Activated naive CD4-positive, alpha-beta T cell treated with anti-CD3 and anti-CD28 coated beads, Interleukin-2, amount 50 U/mL, for 24 hours (primary cell): Measurements from ENCODE around the gene TRIM41.

ENCODE experiments used
- H3K27ac Mint-ChIP-seq: one replicate; pipeline ENCODE4 v1.8.0; 2021; ENCODE audit warnings: mild to moderate bottlenecking, mixed read lengths
- H3K27me3 Mint-ChIP-seq: one replicate; pipeline ENCODE4 v1.8.0; 2021; ENCODE audit warnings: mixed read lengths
- H3K36me3 Mint-ChIP-seq: one replicate; pipeline ENCODE4 v1.8.0; 2021; ENCODE audit warnings: mixed read lengths
- H3K4me1 Mint-ChIP-seq: one replicate; pipeline ENCODE4 v1.8.0; 2021; ENCODE audit warnings: mixed read lengths
- H3K4me3 Mint-ChIP-seq: one replicate; pipeline ENCODE4 v1.8.0; 2021; ENCODE audit warnings: mild to moderate bottlenecking, mixed read lengths
- H3K9me3 Mint-ChIP-seq: one replicate; pipeline ENCODE4 v1.8.0; 2021; ENCODE audit warnings: mixed read lengths

The TRIM41 gene

DNA sequence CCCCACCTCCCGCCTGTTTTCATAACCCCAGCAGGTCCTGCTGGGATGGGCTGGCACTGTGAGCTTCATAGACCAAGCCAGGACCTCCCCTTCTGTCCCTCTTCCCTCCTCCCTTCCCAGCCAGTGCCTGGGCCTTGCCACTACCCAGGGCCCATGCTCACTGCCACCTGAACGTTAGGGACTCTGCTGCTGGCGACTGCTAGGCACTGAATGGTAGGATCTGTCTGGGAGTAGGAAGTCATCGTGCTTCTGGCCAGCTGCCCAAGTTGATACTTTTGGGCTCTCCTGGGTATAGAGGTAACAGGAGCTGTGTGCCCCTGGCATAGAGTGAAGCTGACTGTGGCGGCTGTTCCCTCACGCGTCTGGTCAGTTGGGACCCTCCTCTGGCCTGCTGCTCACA, 8.4 kb downstream of the TRIM41 start:
- peaks cover 24% of the 10 kb centered on the region for H3K4me1 Mint-ChIP-seq
- H3K4me3 Mint-ChIP-seq, result no peak overlapping the region
- H3K27me3 Mint-ChIP-seq, result no peaks in the 10 kb centered on the region
- no peaks in the 10 kb centered on the region for H3K9me3 Mint-ChIP-seq
- peaks cover 8% of the 10 kb centered on the region for H3K36me3 Mint-ChIP-seq
- H3K27ac Mint-ChIP-seq, result peak overlapping the region; percentile 84

DNA sequence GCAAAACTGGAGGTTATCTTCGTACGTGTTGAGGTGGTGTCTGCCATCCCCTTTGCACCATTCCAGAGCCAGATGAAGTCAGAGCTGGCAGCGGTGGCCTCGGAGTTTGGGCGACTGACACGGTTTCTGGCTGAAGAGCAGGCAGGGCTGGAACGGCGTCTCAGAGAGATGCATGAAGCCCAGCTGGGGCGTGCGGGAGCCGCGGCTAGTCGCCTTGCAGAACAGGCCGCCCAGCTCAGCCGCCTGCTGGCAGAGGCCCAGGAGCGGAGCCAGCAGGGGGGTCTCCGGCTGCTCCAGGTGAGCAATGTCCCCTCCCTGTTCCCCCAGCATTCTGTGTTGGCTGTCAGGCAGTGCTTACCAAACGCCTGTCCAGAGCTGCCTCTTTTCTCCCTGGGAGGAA, 9.5 kb downstream of the TRIM41 start:
- H3K27me3 Mint-ChIP-seq, result no peaks in the 10 kb centered on the region
- H3K27ac Mint-ChIP-seq, result no peak overlapping the region
- peaks cover 21% of the 10 kb centered on the region for H3K4me1 Mint-ChIP-seq
- H3K9me3 Mint-ChIP-seq, result no peaks in the 10 kb centered on the region
- H3K36me3 Mint-ChIP-seq, result peaks cover 15% of the 10 kb centered on the region
- H3K4me3 Mint-ChIP-seq, result no peak overlapping the region

GRCh38 chr5:181233088-181233800, 10.2 kb downstream of the TRIM41 start:
- Mint-ChIP-seq H3K9me3 (no peaks in the 10 kb centered on the region), H3K27ac (peak overlapping the region; percentile 37), H3K4me1 (peaks cover 26% of the 10 kb centered on the region), H3K4me3 (no peak overlapping the region), H3K27me3 (no peaks in the 10 kb centered on the region), H3K36me3 (peaks cover 20% of the 10 kb centered on the region)

DNA sequence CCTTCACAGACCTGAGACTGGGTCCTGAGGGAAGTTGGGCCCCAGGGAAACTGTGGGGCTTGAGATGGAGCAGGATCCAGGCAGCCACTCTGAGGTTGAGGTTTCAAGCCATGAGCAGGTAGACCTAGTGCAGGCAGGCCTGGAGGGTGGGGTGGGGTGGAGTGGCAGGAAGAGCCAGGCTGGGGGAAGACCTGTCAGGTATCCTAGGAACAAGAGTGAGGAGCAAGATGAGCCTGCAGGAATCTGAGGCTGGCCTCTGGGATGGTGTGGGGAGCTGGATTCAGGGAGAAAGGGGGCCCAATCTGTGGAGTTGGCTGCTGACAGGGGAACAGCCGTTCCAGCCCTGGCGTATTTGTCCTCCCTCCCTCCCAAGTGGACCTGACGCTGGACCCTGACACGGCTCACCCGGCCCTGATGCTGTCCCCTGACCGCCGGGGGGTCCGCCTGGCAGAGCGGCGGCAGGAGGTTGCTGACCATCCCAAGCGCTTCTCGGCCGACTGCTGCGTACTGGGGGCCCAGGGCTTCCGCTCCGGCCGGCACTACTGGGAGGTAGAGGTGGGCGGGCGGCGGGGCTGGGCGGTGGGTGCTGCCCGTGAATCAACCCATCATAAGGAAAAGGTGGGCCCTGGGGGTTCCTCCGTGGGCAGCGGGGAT, 10.8 kb downstream of the TRIM41 start:
- H3K4me3 Mint-ChIP-seq, result no peak overlapping the region
- H3K4me1 Mint-ChIP-seq, result peaks cover 31% of the 10 kb centered on the region
- no peaks in the 10 kb centered on the region for H3K9me3 Mint-ChIP-seq
- peaks cover 23% of the 10 kb centered on the region for H3K36me3 Mint-ChIP-seq
- no peak overlapping the region for H3K27ac Mint-ChIP-seq
- H3K27me3 Mint-ChIP-seq, result no peaks in the 10 kb centered on the region

DNA sequence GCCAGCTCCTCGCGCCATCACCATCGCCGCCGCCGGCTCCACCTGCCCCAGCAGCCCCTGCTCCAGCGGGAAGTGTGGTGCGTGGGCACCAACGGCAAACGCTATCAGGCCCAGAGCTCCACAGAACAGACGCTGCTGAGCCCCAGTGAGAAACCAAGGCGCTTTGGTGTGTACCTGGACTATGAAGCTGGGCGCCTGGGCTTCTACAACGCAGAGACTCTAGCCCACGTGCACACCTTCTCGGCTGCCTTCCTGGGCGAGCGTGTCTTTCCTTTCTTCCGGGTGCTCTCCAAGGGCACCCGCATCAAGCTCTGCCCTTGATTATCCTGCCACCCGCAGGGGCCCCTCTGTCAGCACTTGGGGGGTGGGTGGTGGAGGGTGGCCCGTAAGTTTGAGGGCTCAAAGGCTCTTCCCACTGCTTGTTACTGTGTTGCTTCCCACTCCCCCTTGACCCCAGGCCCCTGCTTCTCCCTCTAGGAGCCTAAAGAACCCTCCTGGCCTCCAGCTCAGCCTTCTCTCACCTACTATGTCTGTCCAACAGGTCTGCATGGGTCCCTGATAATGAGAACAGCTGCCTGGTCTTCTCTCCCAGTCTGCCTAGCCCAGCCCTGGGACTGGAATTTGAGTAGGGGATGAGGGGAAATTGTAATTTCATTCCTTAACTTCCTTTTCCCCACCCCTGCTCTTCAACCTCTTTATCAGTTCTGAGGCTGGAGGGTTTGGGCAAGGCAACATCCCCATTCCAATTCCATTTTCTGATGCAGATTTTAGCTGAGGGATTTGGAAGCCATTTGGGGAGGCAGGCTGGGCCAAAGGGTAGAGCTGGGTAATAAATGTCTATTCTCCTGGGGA, 11.6 kb downstream of the TRIM41 start:
- Mint-ChIP-seq H3K4me1 (peaks cover 30% of the 10 kb centered on the region), H3K9me3 (no peaks in the 10 kb centered on the region), H3K27me3 (no peaks in the 10 kb centered on the region), H3K27ac (peak overlapping the region; percentile 78), H3K4me3 (no peak overlapping the region), H3K36me3 (peaks cover 28% of the 10 kb centered on the region)

GRCh38 chr5:181235323-181235688, 12.2 kb downstream of the TRIM41 start:
- Mint-ChIP-seq H3K27me3 (no peaks in the 10 kb centered on the region), H3K4me3 (no peak overlapping the region), H3K27ac (peak overlapping the region; percentile 78), H3K9me3 (no peaks in the 10 kb centered on the region), H3K4me1 (peaks cover 27% of the 10 kb centered on the region), H3K36me3 (peaks cover 28% of the 10 kb centered on the region)

GRCh38 chr5:181235689-181236366, 12.7 kb downstream of the TRIM41 start:
- Mint-ChIP-seq H3K27me3 (no peaks in the 10 kb centered on the region), H3K36me3 (peaks cover 28% of the 10 kb centered on the region), H3K4me3 (no peak overlapping the region), H3K4me1 (peaks cover 25% of the 10 kb centered on the region), H3K27ac (peak overlapping the region; percentile 78), H3K9me3 (no peaks in the 10 kb centered on the region)

- H3K4me3 Mint-ChIP-seq, result no peak overlapping the region
- H3K36me3 Mint-ChIP-seq, result peaks cover 31% of the 10 kb centered on the region
- H3K9me3 Mint-ChIP-seq, result no peaks in the 10 kb centered on the region
- H3K27ac Mint-ChIP-seq, result peak overlapping the region; percentile 78
- peaks cover 31% of the 10 kb centered on the region for H3K4me1 Mint-ChIP-seq
- no peaks in the 10 kb centered on the region for H3K27me3 Mint-ChIP-seq
These were observed 13.4 kb downstream of the TRIM41 start for GRCh38 chr5:181236471-181236870.

DNA sequence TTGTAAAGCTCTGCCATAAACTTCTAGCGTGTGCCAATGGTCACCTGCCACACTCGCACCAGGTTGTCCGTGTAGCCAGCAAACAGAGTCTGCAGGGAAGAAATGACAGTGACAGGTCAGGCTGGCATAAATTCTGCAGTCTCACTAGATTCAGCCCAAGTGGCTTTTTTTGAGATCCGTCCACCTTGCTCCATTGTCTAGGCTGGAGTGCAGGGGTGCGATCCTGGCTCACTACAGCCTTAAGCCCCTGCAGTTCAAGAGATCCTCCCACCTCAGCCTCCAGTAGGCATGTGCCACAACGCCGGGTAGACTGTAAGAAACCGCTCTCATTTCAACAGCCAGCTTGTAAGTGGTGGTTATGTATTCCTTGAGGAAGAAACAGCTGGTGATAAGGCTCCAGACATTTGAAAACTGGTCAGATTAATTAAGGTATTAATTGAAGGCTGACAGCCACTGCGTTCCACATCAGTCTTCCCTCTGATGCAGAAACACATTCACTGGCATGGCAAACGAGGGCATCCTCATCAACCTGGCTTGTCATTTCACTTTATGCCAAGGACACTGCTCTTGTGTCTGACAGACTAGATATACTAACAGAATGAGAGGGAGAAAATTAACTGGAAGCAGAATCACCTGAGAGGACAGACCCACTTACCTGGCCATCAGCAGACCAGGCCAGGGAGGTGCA, 14.0 kb downstream of the TRIM41 start:
- H3K36me3 Mint-ChIP-seq, result peaks cover 36% of the 10 kb centered on the region
- H3K9me3 Mint-ChIP-seq, result no peaks in the 10 kb centered on the region
- peaks cover 35% of the 10 kb centered on the region for H3K4me1 Mint-ChIP-seq
- H3K27ac Mint-ChIP-seq, result peak overlapping the region; percentile 78
- no peaks in the 10 kb centered on the region for H3K27me3 Mint-ChIP-seq
- H3K4me3 Mint-ChIP-seq, result peak overlapping the region; percentile 15

GRCh38 chr5:181237729-181238385, 14.8 kb downstream of the TRIM41 start:
- H3K4me1 Mint-ChIP-seq, result peaks cover 33% of the 10 kb centered on the region
- H3K9me3 Mint-ChIP-seq, result no peaks in the 10 kb centered on the region
- H3K27ac Mint-ChIP-seq, result peak overlapping the region; percentile 76
- H3K36me3 Mint-ChIP-seq, result peaks cover 41% of the 10 kb centered on the region
- no peaks in the 10 kb centered on the region for H3K27me3 Mint-ChIP-seq
- H3K4me3 Mint-ChIP-seq, result peak overlapping the region; percentile 61

GRCh38 chr5:181239062-181239663, 16.1 kb downstream of the TRIM41 start:
- H3K9me3 Mint-ChIP-seq, result no peaks in the 10 kb centered on the region
- peak overlapping the region; percentile 53 for H3K4me3 Mint-ChIP-seq
- peaks cover 50% of the 10 kb centered on the region for H3K36me3 Mint-ChIP-seq
- peak overlapping the region; percentile 74 for H3K27ac Mint-ChIP-seq
- no peaks in the 10 kb centered on the region for H3K27me3 Mint-ChIP-seq
- peaks cover 38% of the 10 kb centered on the region for H3K4me1 Mint-ChIP-seq

GRCh38 chr5:181241393-181241975, 18.4 kb downstream of the TRIM41 start:
- no peaks in the 10 kb centered on the region for H3K9me3 Mint-ChIP-seq
- H3K36me3 Mint-ChIP-seq, result peaks cover 45% of the 10 kb centered on the region
- H3K27ac Mint-ChIP-seq, result peak overlapping the region; percentile 99
- no peaks in the 10 kb centered on the region for H3K27me3 Mint-ChIP-seq
- H3K4me1 Mint-ChIP-seq, result peaks cover 56% of the 10 kb centered on the region
- peak overlapping the region; percentile 96 for H3K4me3 Mint-ChIP-seq

DNA sequence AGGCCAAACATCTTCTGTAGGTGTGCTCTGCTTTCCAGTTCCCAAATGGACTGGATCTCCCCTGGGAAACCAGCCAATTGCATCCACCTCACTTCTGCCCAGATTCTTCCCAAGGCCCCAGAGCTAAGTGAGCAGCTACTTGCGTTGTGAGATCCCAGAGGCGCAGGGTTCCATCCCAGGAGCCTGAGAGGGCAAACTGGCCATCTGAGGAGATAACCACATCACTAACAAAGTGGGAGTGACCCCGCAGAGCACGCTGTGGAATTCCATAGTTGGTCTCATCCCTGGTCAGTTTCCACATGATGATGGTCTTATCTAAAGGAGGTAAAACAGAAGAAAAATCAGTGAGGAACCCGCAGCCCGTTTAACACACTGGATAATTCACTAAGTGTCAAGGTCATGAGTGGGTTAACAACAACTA, 19.0 kb downstream of the TRIM41 start:
- Mint-ChIP-seq H3K36me3 (peaks cover 42% of the 10 kb centered on the region), H3K4me1 (peaks cover 57% of the 10 kb centered on the region), H3K27me3 (no peaks in the 10 kb centered on the region)

GRCh38 chr5:181243018-181243563, 20.0 kb downstream of the TRIM41 start:
- H3K4me1 Mint-ChIP-seq, result peaks cover 63% of the 10 kb centered on the region
- peak overlapping the region; percentile 96 for H3K4me3 Mint-ChIP-seq
- H3K9me3 Mint-ChIP-seq, result no peaks in the 10 kb centered on the region
- H3K27me3 Mint-ChIP-seq, result no peaks in the 10 kb centered on the region
- peaks cover 35% of the 10 kb centered on the region for H3K36me3 Mint-ChIP-seq
- peak overlapping the region; percentile 99 for H3K27ac Mint-ChIP-seq

More for the DNA sequence above, 19.0 kb downstream of the TRIM41 start:
- H3K27ac Mint-ChIP-seq, result peak overlapping the region; percentile 99
- peak overlapping the region; percentile 96 for H3K4me3 Mint-ChIP-seq
- H3K9me3 Mint-ChIP-seq, result no peaks in the 10 kb centered on the region
